T-helper 2 cell treated with Interferon-gamma antibody and Interleukin-4, amounts not matched to agents 5 μg/mL and 100 μg/mL, for 36 hours (primary cell): ENCODE measurements around the gene CPA4.

Source experiments
- DNase-seq: peaks from one replicate; pipeline ENCODE4 v3.0.0; 2021; ENCODE audit warnings: low spot score
- H3K27ac Mint-ChIP-seq: one replicate; pipeline ENCODE4 v1.8.0; 2021; ENCODE audit warnings: mild to moderate bottlenecking, mixed read lengths
- H3K27me3 Mint-ChIP-seq: one replicate; pipeline ENCODE4 v1.8.0; 2021; ENCODE audit warnings: low read depth, mixed read lengths
- H3K36me3 Mint-ChIP-seq: one replicate; pipeline ENCODE4 v1.8.0; 2021; ENCODE audit warnings: low read depth, mixed read lengths
- H3K4me1 Mint-ChIP-seq: one replicate; pipeline ENCODE4 v1.8.0; 2021; ENCODE audit warnings: low read depth, mixed read lengths
- H3K4me3 Mint-ChIP-seq: one replicate; pipeline ENCODE4 v1.8.0; 2022; ENCODE audit warnings: mild to moderate bottlenecking, moderate library complexity, mixed read lengths
- H3K9me3 Mint-ChIP-seq: one replicate; pipeline ENCODE4 v1.8.0; 2021; ENCODE audit warnings: mixed read lengths

Gene CPA4

DNA sequence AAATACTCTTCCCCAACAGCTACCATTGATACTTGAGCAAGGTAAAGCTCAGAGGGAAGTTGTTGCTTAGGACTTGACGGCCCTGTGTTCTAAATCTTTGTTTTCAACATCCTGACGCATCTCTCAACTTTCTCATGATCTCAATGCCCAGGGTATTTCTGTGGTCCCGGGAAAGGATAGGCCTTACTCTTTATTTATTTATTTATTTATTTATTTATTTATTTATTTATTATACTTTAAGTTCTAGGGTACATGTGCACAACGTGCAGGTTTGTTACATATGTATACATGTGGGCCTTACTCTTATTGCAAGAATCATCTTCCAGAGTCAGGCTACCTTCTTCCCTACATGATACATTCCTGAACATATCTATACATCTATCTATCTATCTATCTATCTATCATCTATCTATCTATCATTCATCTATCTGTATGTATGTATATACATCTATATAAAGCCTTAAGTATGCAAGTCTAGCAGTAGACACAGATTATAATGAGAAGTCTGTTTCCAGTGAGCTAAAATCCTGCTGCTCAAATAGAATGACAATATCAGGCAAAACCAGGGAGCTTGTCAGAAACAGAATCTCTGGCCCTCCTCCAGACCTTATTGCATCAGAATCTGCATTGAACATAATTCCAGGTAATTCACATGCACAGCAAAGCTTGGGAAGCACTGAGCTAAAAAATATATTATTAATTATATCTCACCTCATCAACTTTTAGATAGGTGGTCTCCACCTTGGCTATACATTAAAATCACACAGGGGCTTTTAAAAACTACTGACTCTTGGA is 39.5 kb downstream of the CPA4 start:
- Mint-ChIP-seq H3K4me3 (no peak overlapping the region), H3K27me3 (no peaks in the 10 kb centered on the region), H3K36me3 (no peaks in the 10 kb centered on the region), H3K4me1 (no peaks in the 10 kb centered on the region), H3K27ac (no peak overlapping the region), H3K9me3 (no peaks in the 10 kb centered on the region)
- DNase-seq: no peak

GRCh38 chr7:130333832-130334231 is 40.9 kb downstream of the CPA4 start:
- Mint-ChIP-seq H3K4me1 (no peaks in the 10 kb centered on the region), H3K36me3 (no peaks in the 10 kb centered on the region), H3K9me3 (no peaks in the 10 kb centered on the region), H3K4me3 (no peak overlapping the region), H3K27me3 (no peaks in the 10 kb centered on the region), H3K27ac (no peak overlapping the region)
- no peak for DNase-seq

DNA sequence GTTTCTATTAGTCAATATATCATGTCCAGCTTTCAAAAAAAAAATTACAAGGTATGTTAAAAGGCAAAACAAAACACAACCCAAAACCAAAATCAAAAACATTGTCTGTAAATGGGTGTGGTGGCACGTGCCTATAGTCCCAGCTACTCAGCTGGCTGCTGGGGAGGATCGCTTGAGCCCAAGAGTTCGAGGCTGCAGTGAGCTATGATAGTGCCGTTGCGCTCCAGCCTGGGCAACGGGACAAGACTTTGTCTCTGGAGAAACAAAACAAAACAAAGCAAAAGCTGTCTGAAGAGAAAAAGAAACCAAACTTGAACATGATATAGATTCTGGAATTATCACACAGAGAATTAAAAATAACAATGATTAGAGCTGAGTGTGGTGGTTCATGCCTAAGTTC is 41.3 kb downstream of the CPA4 start:
- no peaks in the 10 kb centered on the region for H3K4me1 Mint-ChIP-seq
- no peaks in the 10 kb centered on the region for H3K36me3 Mint-ChIP-seq
- no peaks in the 10 kb centered on the region for H3K9me3 Mint-ChIP-seq
- DNase-seq: no peak
- H3K27ac Mint-ChIP-seq: no peak overlapping the region
- H3K27me3 Mint-ChIP-seq: no peaks in the 10 kb centered on the region
- H3K4me3 Mint-ChIP-seq: no peak overlapping the region

DNA sequence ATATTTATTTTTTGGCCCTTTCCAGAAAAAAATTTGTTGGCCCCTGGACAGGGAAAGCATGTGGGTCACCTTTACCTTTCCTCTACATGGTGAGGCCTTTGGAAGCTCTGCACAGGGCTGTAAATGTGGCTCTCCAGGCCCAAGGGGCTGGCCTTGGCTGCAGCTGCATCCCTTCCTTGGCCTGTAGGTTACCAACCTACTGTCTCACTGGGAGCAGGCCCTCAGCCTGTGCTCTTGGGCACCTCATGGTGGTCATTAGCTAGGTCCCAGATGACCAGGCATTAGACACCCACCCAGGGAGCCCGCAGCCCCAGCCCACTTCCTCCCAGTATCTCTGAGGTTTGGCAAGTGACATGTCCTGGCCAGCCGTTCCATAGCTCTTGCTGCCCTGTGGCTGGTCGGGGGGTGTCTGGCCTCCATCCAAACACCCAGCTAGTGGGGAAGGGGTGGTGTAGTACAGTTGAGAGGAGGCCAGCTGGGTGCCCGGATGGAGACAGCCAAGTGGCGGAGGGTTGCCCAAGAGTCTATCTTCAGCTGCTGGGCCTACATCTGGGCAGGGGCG is 44.5 kb downstream of the CPA4 start:
- H3K27ac Mint-ChIP-seq: no peak overlapping the region
- no peak overlapping the region for H3K4me3 Mint-ChIP-seq
- DNase-seq: no peak
- no peaks in the 10 kb centered on the region for H3K9me3 Mint-ChIP-seq
- H3K36me3 Mint-ChIP-seq: no peaks in the 10 kb centered on the region
- no peaks in the 10 kb centered on the region for H3K27me3 Mint-ChIP-seq
- H3K4me1 Mint-ChIP-seq: no peaks in the 10 kb centered on the region

DNA sequence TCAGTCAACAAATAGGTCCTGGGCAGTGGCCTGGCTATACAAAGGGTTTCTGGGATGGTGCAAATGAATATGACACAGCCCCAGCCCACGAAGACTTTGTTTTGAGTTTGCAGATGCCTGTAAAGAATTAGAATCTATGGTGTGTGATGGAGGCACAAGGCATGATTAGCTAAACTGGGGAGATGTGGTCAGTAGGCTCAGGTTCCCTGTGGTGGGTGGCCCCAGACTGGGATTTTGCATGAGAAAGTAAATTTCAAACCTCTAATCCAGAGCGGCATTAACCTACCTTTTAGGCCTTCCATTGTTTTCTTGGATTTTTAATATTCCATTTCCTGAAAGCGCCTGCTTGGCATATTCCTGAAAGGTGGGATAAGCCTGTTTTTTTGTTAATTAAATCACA is 45.3 kb downstream of the CPA4 start:
- Mint-ChIP-seq H3K27me3 (no peaks in the 10 kb centered on the region), H3K4me1 (no peaks in the 10 kb centered on the region), H3K27ac (no peak overlapping the region), H3K4me3 (no peak overlapping the region), H3K36me3 (no peaks in the 10 kb centered on the region), H3K9me3 (no peaks in the 10 kb centered on the region)
- no peak for DNase-seq

DNA sequence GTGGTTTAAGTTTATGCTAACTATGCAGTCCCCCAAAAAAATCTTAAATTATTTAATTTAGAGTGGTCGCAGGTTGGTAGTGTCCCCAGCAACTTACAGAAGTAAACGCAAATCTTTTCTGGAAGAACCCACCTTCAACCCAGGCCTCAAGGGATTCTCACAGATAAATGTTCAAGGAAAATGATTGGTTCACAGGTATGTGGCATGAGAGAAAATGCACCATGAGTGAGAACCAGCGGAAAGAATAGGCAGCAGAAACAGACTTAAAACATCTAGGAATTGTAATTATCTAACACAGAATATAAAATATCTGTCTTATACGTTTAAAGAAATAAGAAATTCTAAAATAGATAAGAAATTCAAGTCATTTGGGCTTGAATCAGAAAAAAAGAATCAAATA is 48.9 kb downstream of the CPA4 start:
- DNase-seq: no peak
- H3K9me3 Mint-ChIP-seq: no peaks in the 10 kb centered on the region
- H3K27ac Mint-ChIP-seq: no peak overlapping the region

GRCh38 chr7:130342701-130343380 is 49.9 kb downstream of the CPA4 start:
- Mint-ChIP-seq H3K4me3 (no peak overlapping the region), H3K4me1 (no peaks in the 10 kb centered on the region), H3K27ac (no peak overlapping the region), H3K36me3 (no peaks in the 10 kb centered on the region), H3K9me3 (no peaks in the 10 kb centered on the region), H3K27me3 (peaks cover 8% of the 10 kb centered on the region)
- DNase-seq: no peak

More for the DNA sequence above, 48.9 kb downstream of the CPA4 start:
- H3K36me3 Mint-ChIP-seq: no peaks in the 10 kb centered on the region
- no peak overlapping the region for H3K4me3 Mint-ChIP-seq
- H3K4me1 Mint-ChIP-seq: no peaks in the 10 kb centered on the region
- peaks cover 8% of the 10 kb centered on the region for H3K27me3 Mint-ChIP-seq

GRCh38 chr7:130344271-130344866 is 51.4 kb downstream of the CPA4 start, which contains the start of gene CPA5:
Gene CPA5, plus strand, starts transcription at chr7:130344816. Its CDS starts 1,670 bp downstream, at chr7:130346486.
- Mint-ChIP-seq H3K36me3 (no peaks in the 10 kb centered on the region), H3K9me3 (no peaks in the 10 kb centered on the region), H3K4me1 (no peaks in the 10 kb centered on the region)

DNA sequence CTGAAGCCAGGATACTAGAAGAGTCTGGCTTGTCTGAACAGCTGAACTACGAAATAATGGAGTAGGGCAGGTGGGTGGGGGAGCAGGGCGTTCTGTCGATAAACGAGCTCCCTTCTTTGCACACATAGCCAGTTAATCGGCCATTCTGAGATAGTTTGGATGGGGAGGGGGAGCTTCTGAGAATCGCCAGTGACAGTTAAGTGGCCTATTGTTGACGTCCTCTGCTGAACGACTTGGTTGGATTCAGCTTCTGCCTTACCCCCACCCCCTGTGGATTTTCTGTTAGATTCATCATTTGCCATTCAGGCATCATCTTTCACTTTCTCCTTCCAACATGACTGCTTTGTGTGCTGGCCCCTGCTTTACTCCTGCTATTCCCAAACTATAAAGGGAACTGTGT is 52.2 kb downstream of the CPA4 start:
- no peak overlapping the region for H3K27ac Mint-ChIP-seq
- no peaks in the 10 kb centered on the region for H3K36me3 Mint-ChIP-seq
- H3K4me1 Mint-ChIP-seq: no peaks in the 10 kb centered on the region
- H3K4me3 Mint-ChIP-seq: no peak overlapping the region
- no peaks in the 10 kb centered on the region for H3K9me3 Mint-ChIP-seq
- no peak for DNase-seq
- peaks cover 8% of the 10 kb centered on the region for H3K27me3 Mint-ChIP-seq

More at GRCh38 chr7:130344271-130344866, 51.4 kb downstream of the CPA4 start, which contains the start of gene CPA5:
- DNase-seq: no peak
- H3K4me3 Mint-ChIP-seq: no peak within 1 kb of the TSS
- H3K27ac Mint-ChIP-seq: no peak within 1 kb of the TSS
- H3K27me3 Mint-ChIP-seq: peaks cover 8% of the 10 kb centered on the region

DNA sequence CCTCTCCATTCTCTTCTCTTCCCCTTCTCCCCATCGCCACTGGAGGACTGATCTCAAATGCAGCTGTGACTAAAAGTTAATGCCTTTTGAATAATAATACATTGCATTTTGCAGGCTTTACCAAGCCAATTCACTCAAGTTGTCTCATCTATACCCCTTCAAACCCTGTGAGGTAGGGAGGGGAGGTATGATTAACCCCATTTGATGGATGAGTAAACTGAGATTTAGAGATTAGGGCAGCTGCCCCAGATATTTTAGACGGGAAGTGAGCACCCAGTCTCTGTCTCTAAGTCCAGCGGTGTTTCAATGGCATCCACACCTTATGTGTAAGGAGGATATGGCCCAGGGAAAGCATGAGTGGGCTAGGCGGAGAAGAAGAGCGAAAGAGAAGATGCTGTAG is 52.8 kb downstream of the CPA4 start:
- Mint-ChIP-seq H3K9me3 (no peaks in the 10 kb centered on the region), H3K27ac (no peak overlapping the region)
- no peak for DNase-seq

DNA sequence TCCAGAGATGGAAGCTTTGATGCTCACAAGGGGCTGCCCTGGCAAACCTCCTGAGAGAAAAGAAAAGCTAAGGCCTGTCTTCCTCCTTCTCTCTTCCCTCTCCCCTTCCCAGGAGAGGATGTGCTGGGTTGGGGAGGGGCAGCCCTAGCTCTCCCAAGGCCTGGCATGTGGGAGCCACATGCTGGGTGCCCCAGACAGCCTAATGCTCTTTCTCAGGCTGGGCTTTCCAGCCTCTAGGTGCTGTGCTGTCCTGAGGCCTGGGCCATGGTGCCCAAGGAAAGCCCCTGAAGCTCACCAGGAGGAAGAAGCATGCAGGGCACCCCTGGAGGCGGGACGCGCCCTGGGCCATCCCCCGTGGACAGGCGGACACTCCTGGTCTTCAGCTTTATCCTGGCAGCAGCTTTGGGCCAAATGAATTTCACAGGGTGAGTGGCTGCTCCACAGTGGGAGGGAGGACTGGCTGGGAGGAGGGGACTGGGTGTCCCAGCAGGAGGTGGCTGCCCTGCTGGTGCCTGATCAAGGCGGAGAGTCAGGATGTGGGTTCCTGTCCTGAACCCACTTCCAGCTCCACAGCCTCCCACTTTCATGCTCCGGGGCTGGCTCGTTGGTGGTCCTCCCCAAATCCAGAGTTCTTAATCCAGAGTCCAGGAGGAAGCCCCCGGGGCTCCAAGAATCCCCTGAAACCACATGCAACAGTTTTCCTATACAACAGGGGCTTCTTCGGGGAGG is 53.4 kb downstream of the CPA4 start:
- Mint-ChIP-seq H3K4me3 (no peak overlapping the region), H3K36me3 (no peaks in the 10 kb centered on the region), H3K27ac (no peak overlapping the region), H3K9me3 (no peaks in the 10 kb centered on the region), H3K27me3 (peaks cover 8% of the 10 kb centered on the region), H3K4me1 (peaks cover under 1% of the 10 kb centered on the region)
- no peak for DNase-seq

More for the DNA sequence above, 52.8 kb downstream of the CPA4 start:
- no peaks in the 10 kb centered on the region for H3K4me1 Mint-ChIP-seq
- no peak overlapping the region for H3K4me3 Mint-ChIP-seq
- H3K27me3 Mint-ChIP-seq: peaks cover 8% of the 10 kb centered on the region
- no peaks in the 10 kb centered on the region for H3K36me3 Mint-ChIP-seq

DNA sequence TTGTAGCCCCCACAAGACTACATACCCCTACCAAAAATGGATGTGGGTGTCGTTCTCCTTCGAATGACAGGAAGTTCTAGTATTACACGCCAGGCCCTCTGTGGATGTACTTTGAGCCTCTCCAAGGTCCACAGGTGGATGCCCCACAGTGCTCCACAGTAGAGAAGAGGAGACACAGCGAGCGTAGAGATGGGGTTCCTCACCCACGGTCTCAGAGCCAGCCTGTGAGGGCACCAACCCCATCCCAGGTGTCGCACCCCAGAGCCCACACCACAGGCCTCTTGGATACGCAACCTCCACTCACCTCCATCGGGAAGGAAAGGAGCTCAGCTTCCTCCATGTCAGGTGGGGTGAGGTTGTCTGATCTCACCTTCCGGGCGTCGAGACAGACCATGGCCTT is 54.0 kb downstream of the CPA4 start:
- H3K27ac Mint-ChIP-seq: no peak overlapping the region
- peaks cover 2% of the 10 kb centered on the region for H3K4me1 Mint-ChIP-seq
- H3K9me3 Mint-ChIP-seq: no peaks in the 10 kb centered on the region
- H3K27me3 Mint-ChIP-seq: peaks cover 8% of the 10 kb centered on the region
- H3K36me3 Mint-ChIP-seq: no peaks in the 10 kb centered on the region
- no peak overlapping the region for H3K4me3 Mint-ChIP-seq
- DNase-seq: no peak

DNA sequence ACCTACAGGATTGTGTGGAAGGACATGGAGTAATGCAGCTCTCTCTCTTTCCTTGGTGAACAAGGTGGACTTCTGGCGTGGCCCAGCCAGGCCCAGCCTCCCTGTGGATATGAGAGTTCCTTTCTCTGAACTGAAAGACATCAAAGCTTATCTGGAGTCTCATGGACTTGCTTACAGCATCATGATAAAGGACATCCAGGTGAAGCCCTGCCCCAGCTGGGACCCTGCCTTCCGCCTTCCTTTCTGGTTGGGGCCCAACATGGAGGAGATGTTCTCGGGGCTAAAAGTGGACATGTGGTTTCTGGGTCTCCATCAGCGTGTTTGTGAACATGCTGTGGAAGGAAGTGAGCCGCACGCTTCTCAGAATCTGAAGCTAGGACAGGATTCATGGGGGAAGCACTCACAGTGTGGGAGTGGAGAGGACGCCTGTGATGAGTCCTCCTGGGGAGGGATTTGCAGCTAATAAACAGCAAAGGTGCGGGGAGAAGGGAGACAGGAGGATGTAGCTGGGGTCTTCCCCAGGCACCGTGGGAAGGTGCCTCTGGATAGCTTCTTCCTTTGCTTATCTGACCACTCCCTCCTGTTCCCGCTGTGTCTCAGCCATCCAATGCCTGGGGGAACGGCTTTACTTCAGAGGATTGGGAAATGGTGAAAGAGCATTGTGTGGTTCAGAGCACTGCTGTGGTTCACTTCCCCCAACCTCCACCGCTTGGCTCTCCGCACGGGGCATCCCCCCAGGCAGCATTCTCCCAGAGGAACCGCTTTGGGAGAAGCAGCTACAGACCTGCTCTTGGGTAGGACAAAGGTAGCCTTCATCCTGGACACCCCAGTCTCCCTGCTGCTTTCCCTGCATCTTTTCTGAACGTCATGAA is 57.2 kb downstream of the CPA4 start:
- Mint-ChIP-seq H3K4me1 (peaks cover 2% of the 10 kb centered on the region), H3K9me3 (no peaks in the 10 kb centered on the region), H3K4me3 (no peak overlapping the region), H3K27ac (no peak overlapping the region), H3K36me3 (no peaks in the 10 kb centered on the region), H3K27me3 (no peaks in the 10 kb centered on the region)
- DNase-seq: no peak
